AG20443 (cell line): ENCODE data around the gene METTL17.

Experiments used
- DNase-seq: peaks from one replicate; pipeline ENCODE4 v3.0.0; 2012; ENCODE audit warnings: low spot score, mixed read lengths

METTL17 gene

GRCh38 chr14:21043387-21043973, 53.7 kb downstream of the METTL17 start:
- no peak for DNase-seq

- no peak for DNase-seq
Observed at GRCh38 chr14:21043974-21044618, 54.3 kb downstream of the METTL17 start.
